GM15510 (cell line): Measurements from ENCODE around the gene ZNF202.

ENCODE experiments used
- POLR2A ChIP-seq: IDR thresholded peaks from 3 replicates; pipeline ENCODE4 v1.6.1; 2011; ENCODE audit warnings: borderline replicate concordance; ENCODE audit not compliant: insufficient read length; ENCODE audit errors: extremely low read depth

Gene ZNF202

DNA sequence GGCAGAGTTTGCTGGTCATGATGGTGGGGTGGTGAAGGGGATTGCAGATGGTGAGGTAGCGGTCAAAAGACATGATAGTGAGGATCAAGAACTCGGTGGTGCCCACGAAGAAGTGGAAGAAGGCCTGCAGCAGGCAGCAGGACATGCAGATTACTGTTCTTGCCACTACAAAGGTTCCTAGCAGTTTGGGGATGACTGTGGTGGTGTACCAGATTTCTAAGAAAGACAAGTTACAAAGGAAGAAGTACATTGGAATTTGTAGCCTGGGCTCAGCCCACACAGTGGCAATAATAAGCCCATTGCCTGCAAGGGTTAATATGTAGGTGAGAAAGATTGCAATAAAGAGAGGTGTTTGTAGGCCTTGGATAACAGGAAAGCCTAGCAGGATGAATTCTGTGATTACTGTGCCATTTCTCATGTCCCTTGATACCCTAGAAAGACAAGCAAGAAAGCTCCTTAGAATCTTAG lies 12.7 kb upstream of the ZNF202 start, which contains the start of gene OR6X1:
Gene OR6X1, minus strand, starts transcription at position 418 of the 468 bp plus-strand sequence. Its CDS starts 0 bp downstream, at position 418.
- TF ChIP-seq POLR2A = no peak

GRCh38 chr11:123753110-123753509 lies 11.7 kb upstream of the ZNF202 start:
- no peak for TF ChIP-seq POLR2A

DNA sequence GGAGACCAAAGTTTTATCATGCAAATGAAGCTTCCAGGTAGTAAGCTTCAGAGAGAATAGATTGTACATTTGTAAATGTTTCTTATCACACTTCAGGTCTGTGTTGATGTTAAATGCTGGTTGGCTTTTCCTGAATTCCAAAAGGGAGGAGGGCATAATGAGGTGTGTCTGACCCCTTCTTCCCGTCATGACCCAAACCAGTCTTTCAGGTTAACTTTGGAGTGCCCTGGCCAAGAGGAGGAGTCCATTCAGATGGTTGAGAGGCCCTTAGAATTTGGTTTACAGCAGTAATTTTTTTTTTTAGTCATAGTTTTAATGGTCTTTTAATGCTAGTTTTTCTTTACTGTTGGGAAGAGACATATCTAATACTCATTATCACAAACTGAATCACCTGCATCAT lies 10.3 kb upstream of the ZNF202 start:
- no peak for TF ChIP-seq POLR2A

DNA sequence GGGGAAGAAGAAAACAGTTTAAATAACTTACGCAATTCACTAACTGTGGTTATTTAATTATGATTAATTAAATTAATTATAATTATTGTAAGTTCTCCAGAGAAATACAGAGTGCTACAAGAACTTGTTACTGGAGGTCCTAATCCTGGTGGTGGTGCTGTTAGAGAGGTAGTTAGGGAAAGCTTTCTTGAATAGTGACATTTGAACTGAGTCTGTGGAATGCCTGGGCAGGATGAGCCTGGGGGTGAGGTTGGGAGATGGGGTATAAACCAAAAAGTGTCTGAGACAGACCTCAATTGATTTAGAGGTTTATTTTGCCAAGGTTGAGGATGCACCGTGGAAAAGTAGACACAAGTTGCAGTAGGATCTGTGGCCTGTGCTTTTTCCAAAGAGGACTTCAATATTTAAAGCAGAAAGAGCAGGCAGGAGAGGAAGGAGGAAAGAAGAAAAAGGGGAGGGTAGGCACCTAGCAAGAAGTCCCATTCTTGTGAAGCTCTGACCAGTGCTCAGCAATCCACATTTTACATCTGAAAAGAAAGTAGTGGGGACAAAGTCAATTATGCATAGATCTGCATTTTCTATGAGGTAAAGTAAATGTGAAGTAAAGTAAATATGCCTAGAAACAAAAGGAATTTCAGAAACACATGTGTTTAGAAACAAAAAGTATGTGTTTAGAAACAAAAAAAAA lies 4.4 kb upstream of the ZNF202 start:
- no peak for TF ChIP-seq POLR2A

GRCh38 chr11:123742724-123743120 lies 1.3 kb upstream of the ZNF202 start:
- TF ChIP-seq POLR2A = no peak

GRCh38 chr11:123742031-123742723 lies 717 bp upstream of the ZNF202 start:
- TF ChIP-seq POLR2A = no peak

- TF ChIP-seq POLR2A = no peak
These were observed 687 bp downstream of the ZNF202 start for GRCh38 chr11:123740787-123741158.

DNA sequence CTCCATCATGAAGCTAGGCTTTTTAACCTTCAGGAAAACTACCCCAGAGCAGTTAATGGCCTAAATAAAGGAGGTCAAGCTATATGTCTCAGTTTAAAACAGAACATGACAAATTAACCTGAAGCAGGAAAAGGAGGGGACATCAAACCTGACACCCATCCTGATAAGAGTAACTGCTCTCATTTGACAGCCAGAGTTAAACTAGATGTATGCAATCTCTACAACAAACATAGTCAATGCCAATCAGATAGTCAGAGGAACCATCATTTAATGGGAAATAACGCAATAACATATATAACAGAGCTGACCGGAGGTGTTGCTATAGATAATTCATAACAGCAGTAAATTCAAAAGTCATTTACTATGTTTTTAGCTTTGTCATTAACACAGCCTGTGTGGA lies 3.1 kb downstream of the ZNF202 start:
- no peak for TF ChIP-seq POLR2A

GRCh38 chr11:123736769-123737168 lies 4.7 kb downstream of the ZNF202 start:
- no peak for TF ChIP-seq POLR2A

- TF ChIP-seq POLR2A = no peak
These were observed 11.9 kb downstream of the ZNF202 start for GRCh38 chr11:123729602-123730001.

DNA sequence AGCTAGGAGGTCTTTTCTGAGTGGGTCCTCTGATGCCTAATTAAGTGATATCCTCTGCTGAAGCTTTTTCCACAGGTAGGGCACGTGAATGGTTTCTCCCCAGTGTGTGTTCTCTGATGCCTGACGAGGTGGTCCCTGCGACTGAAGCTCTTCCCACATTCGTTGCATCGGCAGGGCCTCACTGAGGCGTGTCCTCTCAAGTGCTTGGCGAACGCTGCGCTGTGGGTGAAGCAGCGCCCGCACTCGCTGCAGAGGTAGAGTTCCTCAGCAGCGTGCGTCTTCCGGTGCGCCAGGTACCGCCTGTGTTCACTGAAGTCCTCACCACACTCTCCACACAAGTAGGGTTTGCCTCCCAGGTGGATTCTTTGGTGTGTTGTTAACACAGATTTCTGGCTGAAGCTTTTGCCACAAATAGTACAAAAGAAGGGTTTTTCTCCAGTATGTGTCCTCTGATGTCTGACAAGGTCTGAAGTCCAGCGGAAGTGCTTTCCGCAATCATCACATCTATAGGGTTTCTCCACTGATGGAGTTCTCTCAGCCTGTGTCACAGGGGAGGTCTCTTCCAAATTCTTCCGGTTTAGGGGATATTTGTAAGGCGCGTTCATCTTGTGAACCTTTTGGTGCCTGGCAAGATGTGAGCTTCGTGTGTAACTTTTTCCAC lies 15.3 kb downstream of the ZNF202 start:
- no peak for TF ChIP-seq POLR2A

DNA sequence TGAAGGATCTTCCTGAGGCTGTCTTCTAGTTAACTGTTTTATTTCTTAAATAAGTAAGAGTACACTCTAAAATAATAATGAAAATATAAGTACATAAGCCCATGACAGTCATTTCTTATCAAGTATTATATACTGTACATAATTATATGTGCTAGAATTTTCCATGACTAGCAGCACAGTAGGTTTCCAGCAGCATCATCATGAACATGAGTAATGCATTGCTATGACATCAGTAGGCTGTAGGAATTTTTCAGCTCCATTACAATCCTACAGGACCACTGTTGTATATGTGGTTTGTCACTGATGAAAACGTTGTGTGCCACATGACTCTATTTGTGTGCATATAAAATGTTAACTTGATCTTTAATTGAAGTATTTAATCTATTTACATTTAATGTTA lies 22.0 kb downstream of the ZNF202 start:
- TF ChIP-seq POLR2A = no peak

DNA sequence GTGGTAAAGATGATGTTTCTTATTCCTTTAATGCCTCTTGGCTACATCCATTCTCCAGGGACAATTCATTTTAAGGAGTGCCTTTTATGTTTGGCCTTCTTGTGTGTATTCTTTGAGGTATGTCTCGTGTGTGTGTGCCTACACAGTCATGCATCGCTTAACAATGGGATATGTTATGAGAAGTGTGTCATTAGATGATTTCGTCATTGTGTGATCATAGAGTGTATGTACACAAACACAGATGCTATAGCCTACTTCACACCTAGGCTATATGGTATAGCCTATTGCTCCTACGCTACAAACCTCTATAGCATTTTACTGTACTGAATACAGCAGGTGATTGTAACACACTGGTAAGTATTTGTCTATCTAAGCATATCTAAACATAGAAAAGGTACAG lies 23.0 kb downstream of the ZNF202 start:
- no peak for TF ChIP-seq POLR2A

- TF ChIP-seq POLR2A = no peak
These were observed 23.4 kb downstream of the ZNF202 start for GRCh38 chr11:123718063-123718462.

GRCh38 chr11:123707606-123708205 lies 33.8 kb downstream of the ZNF202 start:
- TF ChIP-seq POLR2A = no peak
